ENCODE data around the gene AGAP1.

The AGAP1 gene

DNA sequence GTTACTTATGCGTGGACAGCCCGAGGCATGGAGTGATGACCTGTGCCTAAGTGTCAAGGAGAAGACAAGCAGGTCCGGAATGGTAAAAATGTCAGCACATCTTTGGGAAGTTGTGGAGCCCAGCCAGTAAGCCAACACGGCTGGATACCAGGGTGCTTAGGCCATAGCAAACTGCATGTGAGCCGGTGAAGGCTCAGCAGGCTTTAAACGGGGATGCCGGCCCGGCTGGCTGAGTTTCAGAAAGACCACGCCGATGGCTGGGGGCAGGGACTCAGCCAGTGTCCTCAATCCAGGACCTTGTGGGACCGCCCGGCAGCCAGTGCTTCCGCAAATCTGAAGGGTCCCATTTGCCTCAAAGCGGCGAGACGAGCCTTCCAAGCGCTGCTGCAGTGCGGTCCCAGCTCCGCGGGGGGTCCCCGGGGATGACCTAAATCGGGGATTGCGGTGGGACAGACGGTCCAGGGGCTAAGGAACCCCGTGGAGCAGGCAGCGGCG lies 946 bp upstream of the AGAP1 start:
- DNase-seq = no peak

DNA sequence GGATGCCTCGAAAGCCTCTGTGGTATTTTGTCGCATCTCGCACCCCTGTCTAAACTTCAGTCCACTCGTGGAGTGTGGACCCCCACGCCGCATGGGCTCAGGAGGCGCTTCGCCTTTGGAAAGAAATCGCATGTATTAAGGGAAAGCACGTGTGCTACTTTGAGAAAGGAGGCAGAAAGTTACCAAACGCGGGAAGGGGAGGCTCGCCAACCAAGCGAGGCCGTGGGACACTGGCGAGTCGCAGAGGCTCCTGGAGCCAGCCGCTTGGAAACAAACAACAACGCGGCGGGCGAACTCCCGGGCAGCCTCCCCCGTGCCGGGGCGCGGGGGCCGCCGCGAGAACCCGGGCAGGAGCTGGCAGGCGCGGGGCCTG lies 455 bp upstream of the AGAP1 start:
- no peak for DNase-seq

DNA sequence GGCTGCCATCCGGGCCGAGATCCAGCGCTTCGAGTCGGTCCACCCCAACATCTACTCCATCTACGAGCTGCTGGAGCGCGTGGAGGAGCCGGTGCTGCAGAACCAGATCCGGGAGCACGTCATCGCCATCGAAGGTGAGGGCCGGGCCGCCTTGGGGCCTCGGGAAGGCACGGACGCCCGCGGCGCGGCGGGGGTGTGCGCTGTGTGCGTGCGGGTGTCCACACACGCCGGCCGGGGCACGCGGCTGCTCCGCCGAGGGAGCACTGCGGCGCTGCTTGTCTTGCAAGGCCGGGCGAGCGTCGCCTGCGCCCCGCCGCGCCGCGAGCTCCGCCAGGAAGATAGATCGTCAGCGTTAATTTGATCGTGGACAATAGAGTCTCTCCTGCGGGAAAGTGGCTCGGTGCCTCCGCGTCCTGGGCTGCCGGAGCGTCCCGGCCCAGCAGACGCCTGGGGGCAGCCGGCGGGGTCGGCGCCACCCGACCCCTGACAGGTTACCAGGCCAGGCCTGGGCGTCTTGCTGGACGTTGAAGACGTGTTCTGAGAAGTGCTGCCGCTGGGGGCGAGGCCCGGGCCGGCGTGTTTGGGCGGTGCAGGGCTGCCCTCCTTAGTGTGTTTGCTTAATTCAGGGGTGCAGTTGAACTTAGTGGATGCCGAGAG lies 1.0 kb downstream of the AGAP1 start:
- no peak for DNase-seq

DNA sequence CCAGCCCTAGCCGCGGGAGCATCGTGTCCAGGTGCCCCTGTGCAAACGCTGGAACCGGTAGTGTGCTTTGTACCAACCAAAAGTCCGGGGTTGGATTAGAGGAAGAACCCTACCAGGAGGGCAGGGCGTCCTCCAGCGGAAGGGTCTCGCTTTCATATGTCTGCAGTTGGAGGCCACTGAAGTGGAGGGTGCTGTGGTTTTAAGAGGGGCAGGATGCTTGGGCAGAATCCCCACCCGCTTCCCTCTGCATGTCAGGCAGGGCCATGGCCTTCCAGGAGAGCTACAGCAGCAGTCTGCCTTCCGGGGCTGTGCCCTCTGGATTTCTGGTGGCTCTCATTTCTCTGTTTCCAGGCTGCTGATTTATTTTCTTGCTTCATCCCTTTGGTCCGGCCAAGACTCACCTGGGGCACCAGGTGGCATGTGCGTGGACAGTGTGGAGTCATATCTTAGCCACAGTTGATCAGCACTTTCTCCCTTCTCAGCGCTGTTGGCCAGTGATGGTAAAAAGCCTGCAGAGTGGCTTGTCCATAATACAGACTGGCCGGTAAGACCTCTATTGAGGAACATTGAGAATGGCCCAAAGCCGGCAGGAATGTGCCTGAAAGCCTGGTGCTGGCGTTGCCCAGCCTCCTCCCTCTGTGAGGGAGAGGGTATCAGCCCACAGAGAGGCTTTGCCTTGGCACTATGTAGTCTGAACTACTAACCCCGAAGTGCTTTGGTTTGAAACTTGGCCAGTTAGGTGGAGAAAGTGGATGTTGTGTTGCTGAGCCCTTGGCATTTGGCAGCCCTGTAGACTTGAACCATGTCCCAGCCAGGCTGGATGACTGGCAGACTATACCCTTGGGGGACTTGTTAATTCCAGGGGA lies 1.8 kb downstream of the AGAP1 start:
- DNase-seq = peak; percentile 23

DNA sequence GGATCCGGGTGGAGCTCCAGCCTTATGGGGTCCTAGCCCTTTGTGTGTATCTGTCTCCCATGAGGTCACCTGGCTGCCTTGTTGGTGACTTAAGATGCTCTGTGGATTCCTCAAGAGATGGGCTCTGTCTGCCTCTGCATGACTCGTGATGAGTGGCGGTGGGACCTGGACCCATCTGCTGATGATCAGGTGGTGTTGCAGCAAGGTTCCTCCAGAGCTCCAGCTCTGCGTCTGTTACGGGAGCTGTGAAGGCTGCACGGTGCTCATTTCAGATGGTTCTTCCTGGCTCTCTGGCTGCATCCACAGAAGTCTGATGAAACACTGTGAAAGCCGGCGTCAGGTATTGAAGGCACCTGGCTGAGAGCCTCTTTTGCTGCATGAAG lies 2.4 kb downstream of the AGAP1 start:
- DNase-seq = peak; percentile 49

DNA sequence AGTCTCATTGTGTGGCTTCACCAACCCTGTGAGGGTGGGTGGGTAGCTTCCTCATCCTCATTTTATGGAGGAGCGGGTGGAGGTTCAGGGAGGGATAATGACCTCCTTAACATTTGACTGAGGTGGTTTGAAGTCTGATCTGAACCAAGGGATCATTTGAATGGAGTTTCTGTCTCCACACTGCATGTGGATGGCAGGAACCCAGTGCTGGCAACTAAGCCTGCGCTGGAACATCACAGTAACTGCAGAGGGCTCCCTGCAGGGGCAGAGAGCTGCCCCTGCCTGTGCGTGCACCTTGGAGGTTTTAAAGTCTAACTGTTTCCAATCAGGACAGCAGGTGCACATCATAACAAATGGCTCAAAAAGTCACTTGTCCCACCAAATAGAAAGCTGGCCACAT lies 3.3 kb downstream of the AGAP1 start:
- no peak for DNase-seq

DNA sequence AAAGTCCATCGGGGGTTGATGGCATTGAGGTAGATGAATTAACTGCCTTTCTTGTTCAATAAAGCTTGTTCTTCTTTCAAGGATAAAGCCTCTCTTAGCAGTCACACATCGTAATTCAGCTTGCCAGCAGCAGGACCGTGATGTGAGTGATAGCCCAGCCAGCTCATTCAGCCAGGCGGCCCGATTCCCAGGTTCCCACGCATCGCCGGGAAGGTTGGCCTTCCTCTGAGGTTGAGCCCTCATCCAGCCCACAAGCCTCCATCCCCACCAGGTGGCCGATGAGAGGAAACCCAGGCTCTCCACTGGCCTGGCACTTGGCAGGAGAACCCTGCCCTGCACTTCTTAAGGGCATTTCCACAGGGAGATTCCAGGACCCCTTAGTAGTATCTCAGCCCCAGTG lies 4.7 kb downstream of the AGAP1 start:
- no peak for DNase-seq

DNA sequence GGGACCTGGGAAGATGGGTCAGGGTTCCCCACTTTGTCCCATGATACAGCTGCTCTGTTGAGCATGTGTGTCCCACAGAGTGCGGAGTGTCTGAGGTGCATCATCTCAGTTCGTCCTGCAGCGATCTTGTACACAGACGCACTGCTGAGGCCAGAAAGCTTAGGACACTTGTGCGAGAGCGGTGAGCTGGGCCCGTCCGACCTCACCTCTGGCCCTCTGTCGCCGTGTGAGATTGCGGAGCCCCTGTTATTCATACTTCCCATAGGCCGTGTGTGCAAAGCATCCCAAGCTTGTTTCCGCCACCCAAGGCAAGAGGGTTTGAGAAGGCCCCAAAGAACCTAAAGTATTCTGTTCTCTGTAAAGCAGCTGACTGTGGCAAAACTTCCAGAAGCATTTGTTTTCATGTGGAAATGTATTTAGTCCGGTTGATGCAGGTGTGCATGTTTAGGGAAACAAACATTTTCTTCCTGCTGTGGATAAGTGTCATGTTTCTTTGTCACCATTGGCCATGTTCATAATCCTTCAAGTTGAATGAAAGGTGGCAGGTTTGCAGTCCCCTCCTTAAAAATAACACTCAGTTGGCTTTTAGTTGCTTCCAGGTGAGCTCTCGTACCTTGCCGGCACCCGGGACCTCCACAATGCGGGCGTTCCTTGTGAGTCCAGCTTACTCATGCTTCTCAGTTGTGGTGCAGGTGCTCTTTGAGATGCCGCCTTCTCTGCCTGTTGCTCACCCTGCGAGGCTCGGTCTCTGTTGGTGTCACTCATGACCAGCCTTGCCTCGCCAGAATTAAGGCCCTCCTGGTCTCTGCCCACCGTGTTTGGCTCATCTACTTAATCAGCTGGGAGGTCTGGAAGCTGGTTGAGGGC lies 5.3 kb downstream of the AGAP1 start:
- no peak for DNase-seq

DNA sequence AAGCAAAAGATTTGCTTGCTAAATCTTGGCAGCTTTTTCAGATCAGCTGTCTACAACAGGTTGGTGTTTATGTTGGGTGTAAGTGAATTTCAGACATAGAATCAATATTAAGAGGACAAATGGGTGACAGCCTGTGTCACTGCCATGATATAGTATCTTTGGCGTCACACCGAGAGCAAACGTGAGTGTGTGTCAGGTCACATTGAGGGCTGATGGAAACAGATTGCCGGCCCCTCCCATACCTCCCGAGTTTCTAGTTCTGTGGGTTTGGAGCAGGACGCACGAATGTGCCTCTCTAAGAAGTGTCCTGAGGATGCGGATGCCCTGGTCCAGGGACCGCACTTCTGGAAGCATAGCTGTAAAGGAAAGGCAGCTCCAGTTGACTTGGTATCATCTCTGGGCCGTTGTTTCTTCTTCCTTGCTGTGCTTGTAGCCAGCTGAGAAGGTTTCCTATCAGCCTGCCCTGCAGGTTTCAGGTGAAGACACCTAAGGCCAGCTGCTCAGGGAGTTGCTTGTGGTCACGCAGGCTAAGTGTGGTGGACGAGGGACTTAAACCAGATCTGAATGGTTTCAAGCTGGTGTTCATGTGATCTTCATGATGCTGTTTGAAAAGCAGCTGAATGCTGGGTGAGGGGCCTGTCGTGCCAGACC lies 6.4 kb downstream of the AGAP1 start:
- DNase-seq = no peak

DNA sequence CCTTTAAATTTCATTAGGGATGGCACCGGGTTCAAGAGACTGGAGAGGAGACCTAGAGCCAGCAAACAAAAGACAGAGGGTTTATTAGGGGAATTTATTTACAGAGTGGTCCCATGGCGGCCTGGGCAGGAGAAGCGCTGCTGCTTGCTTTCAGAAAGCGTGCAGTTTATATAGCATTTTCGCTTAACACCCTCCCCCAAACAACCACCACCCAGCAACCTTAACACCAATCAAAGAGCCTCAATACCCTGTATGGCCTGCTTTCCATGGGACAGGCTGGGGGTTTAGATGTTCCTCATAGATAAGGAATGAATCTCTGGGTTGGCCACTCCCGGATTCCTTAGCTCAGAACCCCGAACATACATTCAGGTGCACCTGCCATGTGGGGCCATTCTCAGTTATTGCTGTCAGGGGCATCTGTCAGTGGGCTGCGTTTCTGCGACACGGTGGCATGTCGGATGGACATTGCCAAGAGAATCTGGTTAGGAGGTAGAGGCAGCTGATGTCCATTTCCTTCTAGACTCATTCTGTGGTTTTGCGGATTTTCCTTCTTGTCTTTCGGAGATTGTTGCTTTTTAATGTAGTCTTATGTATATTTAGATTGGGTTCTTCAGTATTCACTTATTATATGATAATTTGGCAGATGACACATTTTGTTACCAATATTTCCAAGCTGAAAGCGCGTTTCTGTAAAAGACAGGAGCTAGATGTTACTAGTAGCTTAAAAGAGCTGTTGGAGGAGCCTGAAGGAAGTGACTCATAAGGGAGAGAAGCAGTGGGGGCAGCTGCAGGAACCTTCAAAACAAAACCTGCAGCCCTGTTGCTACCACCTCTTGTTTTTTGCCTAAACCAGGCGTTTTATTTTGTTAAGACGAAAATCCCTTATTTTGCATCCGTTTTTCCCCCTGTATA lies 7.2 kb downstream of the AGAP1 start:
- no peak for DNase-seq

DNA sequence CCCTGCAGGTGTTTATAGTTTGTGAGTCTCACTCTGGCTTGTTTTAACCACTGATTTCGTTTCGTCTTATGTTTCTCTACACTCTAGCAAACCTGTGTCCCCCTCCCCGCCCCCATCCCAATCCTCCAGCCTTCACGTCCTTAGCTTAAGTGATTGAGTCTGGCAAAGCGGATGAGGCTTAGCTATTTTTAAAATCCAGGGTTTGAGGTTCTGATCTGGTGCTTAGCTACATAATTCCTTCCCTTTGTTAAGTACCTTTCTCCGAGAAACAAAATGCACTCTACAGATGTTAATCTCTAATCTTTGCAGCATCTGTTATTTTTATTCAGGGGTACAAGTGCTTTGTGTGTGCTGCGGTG lies 7.8 kb downstream of the AGAP1 start:
- DNase-seq = no peak

DNA sequence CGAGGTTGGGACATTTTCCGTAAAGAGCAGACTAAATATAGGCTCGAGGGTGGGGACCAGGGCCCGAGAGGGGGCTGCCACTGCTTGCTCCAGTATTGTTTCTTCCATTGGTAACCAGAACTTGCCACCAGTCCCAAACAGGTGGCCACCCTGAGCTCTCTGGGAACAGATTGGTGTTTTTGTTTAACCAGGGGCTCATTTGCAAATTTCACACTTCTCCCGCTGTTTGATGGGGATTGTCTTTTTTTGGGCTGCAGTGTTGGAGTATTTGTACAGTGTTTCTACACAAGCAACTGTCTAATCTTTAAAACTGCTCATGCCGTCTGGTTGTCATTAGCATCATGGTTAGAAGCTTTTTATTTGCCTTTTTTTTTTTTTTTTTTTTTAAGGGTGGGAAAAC lies 8.5 kb downstream of the AGAP1 start:
- no peak for DNase-seq

DNA sequence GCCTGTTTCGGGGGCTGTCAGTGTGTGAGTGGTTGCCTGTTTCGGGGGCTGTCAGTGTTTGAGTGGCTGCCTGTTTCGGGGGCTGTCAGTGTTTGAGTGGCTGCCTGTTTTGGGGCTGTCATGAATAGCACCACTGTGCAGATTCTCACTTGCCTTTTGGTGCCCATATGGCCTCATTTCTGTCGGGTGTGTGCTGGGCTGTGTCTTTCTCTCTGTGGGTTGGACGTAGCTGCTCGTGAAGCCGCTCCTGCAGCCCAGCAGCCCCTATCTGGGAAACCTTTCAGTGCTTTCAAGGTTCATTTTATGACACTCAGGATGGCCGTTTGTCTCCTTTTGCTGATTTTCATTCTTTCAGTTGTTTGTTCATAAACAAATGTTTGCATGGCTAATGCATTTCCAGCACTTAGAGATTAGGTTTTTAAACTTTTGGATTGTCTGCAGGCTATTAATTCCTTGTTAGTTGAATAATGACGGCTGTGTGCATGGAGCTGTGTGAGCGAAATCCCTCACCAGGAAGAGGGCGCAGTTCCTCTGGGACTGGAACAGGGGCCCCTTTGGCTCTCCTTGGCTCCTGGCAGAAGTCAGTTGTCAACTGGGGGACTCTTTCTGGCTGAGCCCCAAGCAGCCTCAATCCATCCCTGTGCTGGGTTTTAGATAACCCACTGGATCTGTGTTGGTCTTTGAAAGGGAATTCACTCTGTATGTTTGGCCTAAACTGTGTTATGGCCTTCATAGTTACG lies 10.8 kb downstream of the AGAP1 start:
- DNase-seq = no peak

DNA sequence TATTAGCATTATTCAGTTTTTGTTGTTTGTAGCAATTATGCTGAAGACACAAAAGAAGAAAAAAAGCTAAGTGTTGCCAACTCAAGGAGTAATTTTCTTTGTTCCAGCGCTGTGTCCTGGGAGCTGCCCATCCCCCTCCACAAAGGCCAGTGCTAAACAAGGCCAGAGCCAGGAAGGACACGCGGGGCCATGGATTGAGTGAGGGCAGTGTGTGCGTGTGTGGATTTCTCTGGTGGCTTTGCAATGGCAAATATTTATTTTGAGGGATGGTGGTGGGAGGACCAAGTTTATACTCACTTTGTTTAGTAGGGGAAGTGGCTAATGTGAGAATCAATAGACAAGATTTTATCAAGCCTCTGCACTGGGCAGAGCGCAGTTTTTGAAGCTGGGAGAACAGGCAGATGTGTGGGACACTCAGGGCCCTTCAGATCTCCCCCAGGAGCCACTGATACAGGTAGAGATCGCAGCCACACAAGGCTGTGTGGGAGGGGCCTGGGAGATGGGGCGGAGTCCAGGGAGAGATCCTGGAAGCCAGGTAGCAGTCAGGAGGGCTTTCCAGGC lies 11.4 kb downstream of the AGAP1 start:
- no peak for DNase-seq

DNA sequence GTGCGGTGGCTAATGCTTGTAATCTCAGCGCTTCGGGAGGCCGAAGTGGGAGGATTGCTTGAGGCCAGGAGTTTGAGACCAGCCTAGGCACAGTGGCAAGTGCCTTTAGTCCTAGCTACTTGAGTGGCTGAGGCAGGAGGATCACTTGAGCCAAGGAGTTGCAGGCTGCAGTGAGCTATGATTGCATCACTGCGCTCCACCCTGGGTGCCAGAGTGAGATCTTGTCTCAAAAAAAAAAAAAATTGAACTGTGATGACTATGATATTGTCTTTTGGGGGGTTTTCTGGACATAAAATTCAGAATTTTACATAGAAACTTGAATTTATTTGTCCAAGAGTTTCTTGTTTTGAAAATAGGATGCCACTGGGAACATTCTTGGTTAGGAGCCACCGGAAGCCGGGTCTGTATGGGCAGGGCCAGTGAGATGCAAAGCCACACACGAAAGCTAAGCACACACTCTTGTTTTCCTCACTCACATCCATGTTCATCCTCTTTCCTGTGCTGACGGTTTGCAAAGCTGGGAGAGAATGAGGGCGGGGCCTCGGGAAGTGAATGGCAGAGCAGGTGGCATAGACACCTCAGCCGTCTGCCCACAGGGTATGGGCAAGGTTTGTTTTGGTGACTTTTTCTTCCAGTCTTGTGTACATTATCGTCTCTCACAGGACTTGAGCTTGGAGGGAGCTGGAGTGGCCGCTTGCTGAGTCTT lies 12.6 kb downstream of the AGAP1 start:
- DNase-seq = no peak

DNA sequence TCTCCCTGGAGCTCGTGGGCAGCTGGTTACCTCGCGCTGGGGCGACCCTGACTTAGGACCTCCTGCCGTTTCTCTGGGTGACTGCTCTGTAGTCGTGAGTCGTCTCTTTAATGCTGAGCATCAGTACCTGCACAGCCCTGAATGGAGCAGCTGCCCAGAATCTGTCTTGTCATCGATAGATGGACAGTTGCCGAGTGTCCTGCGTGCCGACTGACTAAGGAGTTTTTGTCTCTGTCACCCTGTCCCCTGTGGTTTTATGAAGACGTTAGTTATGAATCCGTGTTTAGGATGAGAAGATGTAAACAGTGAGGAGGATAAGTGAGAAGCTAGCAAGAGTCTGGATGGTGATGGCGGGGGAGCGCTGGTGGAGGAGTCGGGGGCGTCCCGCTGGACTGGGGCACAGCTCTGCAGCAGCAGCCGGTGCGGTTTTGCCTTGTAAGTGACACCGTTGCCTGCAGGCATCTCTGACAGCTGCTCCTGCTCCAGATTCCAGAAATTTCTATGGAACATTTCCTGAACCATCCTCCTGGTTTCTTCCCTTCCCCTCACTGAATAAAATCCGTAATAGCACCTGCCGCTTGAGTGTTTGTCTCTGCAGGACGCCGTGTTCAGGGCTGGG lies 13.3 kb downstream of the AGAP1 start:
- no peak for DNase-seq

DNA sequence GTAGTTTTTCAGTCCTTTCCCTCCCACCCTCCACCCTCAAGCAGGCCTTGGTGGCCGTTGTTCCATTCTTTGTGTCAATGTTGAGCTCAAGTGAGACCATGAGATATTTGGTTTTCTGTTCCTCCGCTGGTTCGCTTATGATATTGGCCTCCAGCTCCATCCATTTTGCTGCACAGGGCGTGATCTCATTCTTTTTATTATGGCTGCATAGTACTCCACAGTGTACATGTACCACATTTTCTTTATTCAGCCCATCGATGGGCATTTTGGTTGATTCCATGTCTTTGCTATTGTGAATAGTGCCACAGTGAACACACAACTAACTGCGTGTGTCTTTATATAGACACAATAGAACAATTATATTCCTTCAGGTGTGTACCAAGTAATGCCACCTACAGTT lies 14.1 kb downstream of the AGAP1 start:
- DNase-seq = no peak

DNA sequence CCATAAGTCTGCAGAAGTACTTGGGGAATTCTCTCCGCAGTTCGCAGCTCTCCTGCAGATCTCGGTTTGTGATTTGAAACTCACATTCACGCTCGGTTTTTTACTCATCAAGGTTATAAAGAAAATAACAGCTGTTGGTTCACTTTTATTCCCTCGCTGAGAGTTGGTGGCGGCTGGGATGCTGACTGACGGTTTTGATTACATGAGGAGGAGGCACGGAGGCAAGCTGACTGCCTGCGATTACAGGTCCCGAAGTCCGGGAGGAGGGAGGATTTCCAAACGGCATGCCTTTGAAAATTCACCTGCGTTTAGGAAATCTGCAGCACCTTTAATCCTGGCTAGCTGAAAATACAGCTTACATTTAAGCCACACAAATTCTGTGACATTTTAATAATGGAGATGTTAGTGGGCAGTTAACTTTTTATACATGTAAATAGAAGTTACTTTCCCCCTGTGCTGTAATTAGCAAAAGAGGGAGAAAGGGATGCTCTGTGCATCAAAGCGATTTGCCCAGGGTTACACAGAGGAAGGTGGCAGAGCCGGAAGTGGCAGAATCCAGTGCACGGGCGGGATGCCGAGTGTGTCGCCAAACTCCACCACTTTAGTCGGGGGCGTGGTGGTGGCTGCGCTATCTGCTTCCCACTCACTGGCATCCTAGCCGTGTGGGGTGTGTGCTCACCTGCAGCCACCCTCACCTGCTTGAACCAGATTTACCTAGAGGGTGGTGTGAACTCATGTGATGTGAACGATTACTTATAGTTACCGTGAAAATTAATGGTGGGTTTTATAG lies 14.7 kb downstream of the AGAP1 start:
- no peak for DNase-seq

DNA sequence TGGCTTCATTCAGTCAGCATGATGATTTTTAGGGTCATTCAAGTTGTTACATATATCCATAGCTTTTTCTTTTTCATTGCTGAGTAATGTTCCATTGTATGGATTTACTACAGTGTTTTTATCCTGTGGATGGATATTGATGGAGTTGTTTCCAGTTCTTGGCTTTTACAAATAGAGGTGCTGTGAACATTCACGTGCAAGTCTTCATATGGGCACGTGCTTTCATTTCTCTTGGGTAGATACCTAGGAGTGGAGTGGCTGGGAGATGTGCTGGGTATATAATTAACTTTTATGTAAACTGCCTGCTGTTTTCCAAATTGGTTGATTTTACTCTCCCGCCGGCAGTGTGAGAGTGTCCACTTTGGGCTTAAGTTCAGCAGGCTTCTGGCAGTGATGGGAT lies 16.5 kb downstream of the AGAP1 start:
- DNase-seq = no peak
